Ramos (cell line): ENCODE data around the gene GLYATL3.

Experiments
- in situ Hi-C: fragments of 300-500 bp; cut with MboI; formaldehyde crosslinking; loops from one replicate; pipeline ENCODE4 v1.14.3; 2022; ENCODE audit warnings: low sequenced_read_pairs; ENCODE audit not compliant: unreplicated experiment

GLYATL3 gene

GRCh38 chr6:49513153-49513989 is 13.6 kb downstream of the GLYATL3 start:
- in situ Hi-C loops, result no loop called here

GRCh38 chr6:49514571-49515484 is 15.1 kb downstream of the GLYATL3 start:
- in situ Hi-C loops, result no loop called here

- in situ Hi-C loops, result no loop called here
These were observed 15.9 kb downstream of the GLYATL3 start for GRCh38 chr6:49515485-49516146.

- in situ Hi-C loops, result no loop called here
These were observed 16.4 kb downstream of the GLYATL3 start for GRCh38 chr6:49516147-49516505.

- in situ Hi-C loops, result no loop called here
These were observed 18.2 kb downstream of the GLYATL3 start for GRCh38 chr6:49517919-49518318.

- in situ Hi-C loops, result no loop called here
These were observed 19.9 kb downstream of the GLYATL3 start for GRCh38 chr6:49519660-49520059.

GRCh38 chr6:49522710-49523593 is 23.2 kb downstream of the GLYATL3 start:
- in situ Hi-C loops, result no loop called here

- in situ Hi-C loops, result no loop called here
These were observed 24.2 kb downstream of the GLYATL3 start for GRCh38 chr6:49523901-49524300.

- in situ Hi-C loops, result no loop called here
These were observed 24.8 kb downstream of the GLYATL3 start for GRCh38 chr6:49524541-49524940.

- in situ Hi-C loops, result loop anchor here (25.0 kb wide), 1 partner anchor 311 kb away; no protein-coding TSS in a partner anchor
These were observed 26.9 kb downstream of the GLYATL3 start for GRCh38 chr6:49526598-49526997.

GRCh38 chr6:49527320-49527719 is 27.6 kb downstream of the GLYATL3 start:
- in situ Hi-C loops, result loop anchor here (25.0 kb wide), 1 partner anchor 310 kb away; no protein-coding TSS in a partner anchor

GRCh38 chr6:49528571-49528970 is 28.8 kb downstream of the GLYATL3 start:
- in situ Hi-C loops, result loop anchor here (25.0 kb wide), 1 partner anchor 309 kb away; no protein-coding TSS in a partner anchor

- in situ Hi-C loops, result loop anchor here (25.0 kb wide), 1 partner anchor 307 kb away; no protein-coding TSS in a partner anchor
These were observed 30.5 kb downstream of the GLYATL3 start for GRCh38 chr6:49530141-49530776.

- in situ Hi-C loops, result loop anchor here (25.0 kb wide), 1 partner anchor 305 kb away; no protein-coding TSS in a partner anchor
These were observed 32.2 kb downstream of the GLYATL3 start for GRCh38 chr6:49531774-49532569.

GRCh38 chr6:49535795-49536194 is 36.1 kb downstream of the GLYATL3 start:
- in situ Hi-C loops, result loop anchor here (25.0 kb wide), 1 partner anchor 302 kb away; no protein-coding TSS in a partner anchor

GRCh38 chr6:49539102-49539501 is 39.4 kb downstream of the GLYATL3 start:
- in situ Hi-C loops, result loop anchor here (25.0 kb wide), 1 partner anchor 298 kb away; no protein-coding TSS in a partner anchor

GRCh38 chr6:49540614-49541013 is 40.9 kb downstream of the GLYATL3 start:
- in situ Hi-C loops, result loop anchor here (25.0 kb wide), 1 partner anchor 297 kb away; no protein-coding TSS in a partner anchor
